Cerebellar cortex (tissue), 1 donor: Measurements from ENCODE around the gene ZBTB40.
A peak's percentile ranks its signal among the peaks of the same experiment; 100 is the strongest.

Experiments used
- DNase-seq: peaks from one replicate; pipeline ENCODE4 v3.0.0-alpha.2; 2015; ENCODE audit warnings: low spot score

ZBTB40 gene

DNA sequence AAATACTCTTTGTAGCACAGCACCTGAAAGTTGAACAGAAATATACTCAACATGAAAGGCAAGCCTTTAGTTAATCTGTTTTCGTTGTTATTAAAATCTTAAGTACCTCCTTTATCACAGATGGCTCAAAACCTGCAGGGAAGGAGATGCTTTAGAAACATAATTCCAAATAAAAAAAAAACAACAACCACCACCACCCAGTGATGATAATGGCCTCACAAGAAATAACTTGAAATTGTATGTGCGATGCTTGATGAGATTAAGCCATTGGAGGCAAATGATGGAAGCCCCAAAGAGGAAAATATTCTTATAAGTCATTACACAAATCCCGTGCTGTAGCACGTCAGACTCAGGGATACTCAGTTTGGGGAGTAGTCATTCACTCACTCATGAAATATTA is 24.9 kb upstream of the ZBTB40 start:
- DNase-seq = no peak

DNA sequence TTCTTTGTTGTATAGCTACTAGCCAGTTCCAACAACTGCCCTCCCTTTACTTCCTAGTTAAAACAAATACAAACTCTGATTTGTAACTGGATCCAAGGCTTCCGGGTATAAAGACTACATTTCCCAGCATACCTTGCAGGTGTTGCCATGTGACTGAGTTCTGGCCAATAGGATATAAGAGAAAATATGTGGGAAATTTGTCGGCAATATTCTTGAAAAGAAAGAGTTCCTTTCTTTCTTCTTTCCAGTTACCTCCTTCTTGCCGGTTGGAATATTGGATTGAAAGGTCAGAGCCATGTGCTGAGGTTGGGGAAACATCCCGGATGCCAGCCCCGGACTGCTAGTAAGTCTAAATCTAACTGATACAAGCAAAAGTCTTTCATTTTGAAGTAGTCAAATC is 23.0 kb upstream of the ZBTB40 start:
- peak; percentile 32 for DNase-seq

DNA sequence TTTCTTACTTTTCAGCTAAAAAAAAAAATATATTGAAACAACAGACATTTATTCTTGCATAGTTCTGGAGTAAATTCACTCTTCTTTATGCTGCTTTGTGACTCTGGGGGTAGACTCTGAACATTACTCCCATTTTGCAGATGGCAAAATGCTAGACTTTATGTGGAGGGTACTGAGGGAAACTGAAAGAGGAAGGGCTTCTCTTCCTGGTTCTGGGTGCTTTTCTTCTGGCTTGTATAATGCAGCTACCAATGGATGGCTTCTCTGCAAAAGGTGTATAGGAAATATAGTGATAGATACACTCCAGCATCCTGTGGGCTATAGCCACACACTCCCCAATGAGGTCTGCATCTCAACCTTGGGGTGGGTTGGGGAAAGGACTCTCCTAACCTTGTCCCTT is 19.7 kb upstream of the ZBTB40 start:
- no peak for DNase-seq

DNA sequence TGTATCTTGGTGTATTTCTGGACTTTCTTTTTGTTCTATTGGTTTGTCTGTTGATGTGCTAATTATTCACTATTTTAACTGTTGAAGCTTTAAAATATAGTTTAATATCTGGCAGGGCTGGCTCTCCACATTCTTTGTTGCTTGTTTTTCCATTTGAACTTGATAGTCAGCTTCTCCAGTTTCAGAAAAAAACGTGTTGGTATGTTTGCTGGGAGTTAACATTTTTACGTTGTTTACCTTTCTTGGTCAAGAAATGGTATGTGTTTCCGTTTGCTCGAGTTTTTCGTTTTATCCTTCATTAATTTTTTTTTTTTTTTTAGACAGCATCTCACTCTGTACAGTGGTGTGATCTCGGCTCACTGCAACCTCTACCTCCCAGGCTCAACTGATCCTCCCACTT is 16.9 kb upstream of the ZBTB40 start:
- no peak for DNase-seq

GRCh38 chr1:22436948-22437347 is 14.7 kb upstream of the ZBTB40 start:
- no peak for DNase-seq

- no peak for DNase-seq
These were observed 14.1 kb upstream of the ZBTB40 start for GRCh38 chr1:22437573-22437972.

DNA sequence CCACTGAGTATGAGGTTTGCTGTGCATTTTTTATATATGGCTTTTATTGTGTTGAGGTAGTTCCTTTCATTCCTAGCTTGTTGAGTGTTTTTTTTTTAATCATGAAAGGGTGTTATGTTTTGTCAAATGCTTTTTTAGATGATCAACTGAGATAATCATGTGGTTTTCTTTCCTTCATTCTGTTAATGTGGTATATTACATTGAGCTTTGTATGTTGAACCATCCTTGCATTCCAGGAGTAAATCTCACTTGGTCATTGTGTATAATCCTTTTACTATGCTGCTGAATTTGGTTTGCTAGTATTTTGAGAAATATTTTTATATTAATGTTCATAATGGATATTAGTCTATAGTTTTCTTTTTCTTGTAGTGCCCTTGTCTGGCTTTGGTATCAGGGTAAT is 11.1 kb upstream of the ZBTB40 start:
- DNase-seq = no peak

GRCh38 chr1:22442212-22442894 is 9.3 kb upstream of the ZBTB40 start:
- DNase-seq = no peak

GRCh38 chr1:22443332-22443731 is 8.3 kb upstream of the ZBTB40 start:
- no peak for DNase-seq

GRCh38 chr1:22444856-22445255 is 6.8 kb upstream of the ZBTB40 start:
- DNase-seq = no peak

- DNase-seq = no peak
These were observed 4.0 kb upstream of the ZBTB40 start for GRCh38 chr1:22447621-22448111.

DNA sequence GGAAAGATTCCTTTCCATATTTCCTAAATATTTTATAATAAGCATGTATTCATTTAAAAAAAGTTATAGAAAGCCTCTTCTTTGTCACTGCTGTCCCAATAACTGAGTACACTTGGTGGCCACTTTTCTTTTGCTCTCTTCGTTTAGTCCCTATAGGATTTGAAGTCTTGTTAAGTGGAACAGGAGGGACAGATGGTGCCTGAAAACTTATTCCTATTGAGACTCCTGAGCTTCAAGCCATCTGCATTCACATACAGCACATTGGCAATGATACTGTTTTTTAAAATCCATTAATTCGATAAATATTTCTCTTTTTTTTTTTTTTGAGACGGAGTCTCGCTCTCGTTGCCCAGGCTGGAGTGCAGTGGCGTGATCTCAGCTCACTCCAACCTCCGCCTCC is 2.0 kb upstream of the ZBTB40 start:
- no peak for DNase-seq

DNA sequence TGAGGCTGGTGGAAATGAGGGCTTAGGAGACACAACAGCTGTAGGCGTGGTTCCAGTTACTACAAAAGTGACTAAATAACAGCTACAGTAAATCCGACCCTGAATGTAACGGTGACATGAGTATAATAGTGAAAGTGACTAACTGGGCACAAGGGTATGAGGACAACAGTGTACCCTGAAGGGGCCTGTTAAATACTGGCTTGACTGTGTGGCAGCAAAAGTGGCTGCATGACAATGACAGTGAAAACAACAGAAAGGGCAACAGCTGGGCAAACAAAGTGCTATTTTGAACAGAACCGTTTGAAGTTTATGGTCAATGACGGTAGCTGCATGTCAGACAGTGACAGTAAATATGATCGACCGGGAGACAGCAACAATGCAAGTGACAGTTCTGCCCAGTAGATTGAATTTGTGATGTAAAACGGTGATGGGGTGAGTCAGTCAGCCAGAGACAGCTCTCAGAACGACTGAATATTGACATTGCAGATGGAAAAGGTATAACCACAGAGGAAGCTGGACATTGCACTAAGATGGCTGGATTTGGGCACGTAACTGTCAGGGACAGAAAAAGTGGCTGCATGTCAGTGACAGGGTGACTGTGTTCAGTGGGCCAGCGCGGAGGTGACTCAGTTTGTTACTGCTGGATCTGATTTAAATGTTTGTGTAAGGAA is 1.2 kb upstream of the ZBTB40 start:
- DNase-seq = no peak

- DNase-seq = peak; percentile 72
These were observed 868 bp downstream of the ZBTB40 start for GRCh38 chr1:22452481-22452957.

GRCh38 chr1:22453181-22453580 is 1.5 kb downstream of the ZBTB40 start:
- no peak for DNase-seq

DNA sequence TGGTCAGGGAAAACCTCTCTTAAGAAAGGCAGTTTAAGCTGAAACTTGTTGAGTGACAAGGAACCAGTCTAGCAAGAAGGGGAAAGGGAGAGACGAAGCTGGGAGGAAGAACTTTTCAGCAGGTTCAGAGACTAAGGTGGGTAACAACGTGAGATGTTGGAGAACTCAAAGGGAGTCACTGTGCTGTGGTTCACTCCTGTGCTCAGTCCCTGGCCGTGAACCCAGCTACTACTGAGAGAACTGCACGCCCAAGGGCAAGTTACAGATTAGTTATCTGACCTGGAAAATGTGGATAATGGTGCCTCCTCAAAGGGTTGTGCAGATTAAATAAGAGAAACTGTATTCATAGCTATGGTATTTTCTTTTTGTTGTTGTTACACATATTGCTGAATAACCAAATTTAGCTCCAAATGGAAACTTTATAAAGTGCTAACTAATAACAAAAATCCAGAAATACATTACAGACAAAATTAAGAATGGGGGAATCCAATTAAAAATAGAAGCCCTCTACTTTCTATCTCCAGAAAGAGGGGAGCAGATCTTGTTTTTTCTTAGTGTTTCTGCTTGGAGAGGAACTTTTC is 2.9 kb downstream of the ZBTB40 start:
- DNase-seq = no peak

DNA sequence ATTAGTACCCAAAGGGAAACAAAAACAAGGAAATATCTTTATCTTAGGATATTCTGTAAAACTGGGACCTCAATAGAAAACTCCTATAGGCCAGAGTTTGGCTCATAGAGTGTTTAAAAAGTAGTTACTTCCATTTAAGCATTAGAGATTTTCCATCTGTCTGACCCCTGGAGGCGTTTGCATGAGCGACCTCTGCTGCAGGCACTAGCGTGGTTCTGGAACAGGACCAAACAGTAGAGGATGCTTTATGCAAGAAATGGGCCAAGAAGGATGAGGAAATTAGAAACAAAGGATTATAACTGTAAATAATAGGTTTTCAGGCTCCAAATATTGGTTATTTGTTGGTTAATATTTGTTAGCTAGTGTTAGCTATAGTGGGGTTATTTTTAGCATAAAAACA is 5.7 kb downstream of the ZBTB40 start:
- DNase-seq = peak; percentile 21

DNA sequence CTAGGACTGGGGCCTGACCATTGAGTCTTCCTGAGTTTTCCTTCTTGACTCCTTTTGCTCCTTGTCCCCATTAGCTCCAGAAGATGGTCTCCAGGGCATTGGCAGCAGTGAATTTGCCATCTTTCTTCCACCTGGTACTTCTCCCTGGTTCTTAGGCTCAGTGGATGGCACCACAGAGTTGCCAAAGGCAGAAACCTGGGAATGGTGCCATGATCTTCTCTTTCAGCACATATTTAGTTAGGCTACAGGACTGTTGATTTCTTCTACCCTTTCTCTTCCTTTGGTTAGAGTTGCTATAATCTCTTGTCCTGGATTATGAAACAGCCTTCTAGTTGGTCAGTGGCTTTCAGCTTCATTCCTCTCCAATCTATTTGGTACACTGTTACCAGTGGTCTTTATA is 6.2 kb downstream of the ZBTB40 start:
- DNase-seq = peak; percentile 38

GRCh38 chr1:22461100-22461499 is 9.4 kb downstream of the ZBTB40 start:
- DNase-seq = no peak

DNA sequence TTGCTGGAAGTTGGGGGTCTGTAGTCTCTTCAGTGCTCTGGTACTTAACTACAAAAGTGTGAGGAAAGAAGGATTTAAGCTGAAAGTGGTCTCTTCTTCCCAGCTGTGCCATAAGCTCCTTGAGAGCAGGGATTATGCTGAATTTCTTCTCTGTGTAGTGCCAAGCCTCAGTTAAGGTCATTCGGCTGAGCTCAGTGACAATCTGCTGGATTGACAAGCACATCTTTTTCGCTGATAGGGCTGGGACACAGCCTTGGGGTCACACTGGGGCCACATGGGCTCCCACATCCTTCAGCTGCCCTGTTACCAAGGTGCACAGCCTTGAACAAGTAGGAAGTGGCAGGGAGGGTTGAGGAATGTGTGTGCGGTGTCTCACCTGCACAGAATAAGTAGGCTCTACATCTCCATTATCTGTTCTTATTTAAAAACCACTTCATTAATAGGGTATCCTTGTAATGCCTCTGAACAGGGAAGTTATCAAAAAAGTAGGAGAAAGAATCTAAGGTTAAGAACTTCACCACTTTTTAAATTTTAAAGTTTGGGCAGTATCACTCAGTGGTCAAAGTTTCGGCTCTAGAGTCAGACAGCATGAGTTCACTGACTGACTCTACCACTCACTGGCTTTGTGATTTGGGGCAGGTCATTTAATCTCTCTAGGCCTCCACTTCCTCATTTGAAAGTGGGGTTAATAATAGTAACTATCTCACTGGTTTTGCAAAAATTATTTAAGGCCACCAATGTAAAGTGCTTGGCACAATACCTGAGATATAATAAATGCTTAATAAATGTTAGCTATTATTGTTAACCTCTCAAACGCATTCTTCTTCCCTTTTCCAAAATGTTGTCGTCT is 10.3 kb downstream of the ZBTB40 start:
- DNase-seq = no peak

- no peak for DNase-seq
These were observed 11.3 kb downstream of the ZBTB40 start for GRCh38 chr1:22462928-22463327.

DNA sequence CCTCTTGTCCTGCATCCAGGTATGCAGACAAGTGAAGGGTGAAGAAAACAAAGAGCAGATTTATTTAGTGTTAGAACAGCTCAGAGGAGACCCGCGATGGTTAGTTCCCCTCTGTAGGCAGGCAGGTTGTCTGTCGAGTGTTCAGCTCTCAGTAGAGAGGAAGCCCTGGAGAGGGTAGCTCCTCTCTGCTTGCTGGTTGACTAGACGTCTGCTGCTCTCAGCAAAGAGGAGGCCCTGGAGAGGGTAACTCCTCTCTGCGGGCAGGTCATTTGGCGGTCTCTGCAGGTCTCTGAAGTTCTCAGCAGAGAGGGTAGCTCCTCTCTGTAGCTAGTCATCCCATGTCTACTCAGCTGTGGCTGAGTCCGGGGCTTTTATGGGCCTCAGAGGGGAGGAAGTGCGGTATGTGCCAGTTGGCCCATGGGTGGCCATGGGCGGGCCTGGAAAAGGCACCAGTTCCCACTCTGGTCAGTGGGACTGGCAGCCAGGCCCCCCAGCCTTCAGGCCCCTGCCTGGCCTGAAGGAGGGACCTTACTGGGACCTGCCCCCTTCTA is 13.4 kb downstream of the ZBTB40 start:
- DNase-seq = no peak
